ENCODE results near the gene SHISAL1.
"Not testable (repeated sequence)": the region's sequence is repeated elsewhere in the genome, so short reads cannot be mapped to it uniquely, and the experiment has no call there.

Gene SHISAL1

DNA sequence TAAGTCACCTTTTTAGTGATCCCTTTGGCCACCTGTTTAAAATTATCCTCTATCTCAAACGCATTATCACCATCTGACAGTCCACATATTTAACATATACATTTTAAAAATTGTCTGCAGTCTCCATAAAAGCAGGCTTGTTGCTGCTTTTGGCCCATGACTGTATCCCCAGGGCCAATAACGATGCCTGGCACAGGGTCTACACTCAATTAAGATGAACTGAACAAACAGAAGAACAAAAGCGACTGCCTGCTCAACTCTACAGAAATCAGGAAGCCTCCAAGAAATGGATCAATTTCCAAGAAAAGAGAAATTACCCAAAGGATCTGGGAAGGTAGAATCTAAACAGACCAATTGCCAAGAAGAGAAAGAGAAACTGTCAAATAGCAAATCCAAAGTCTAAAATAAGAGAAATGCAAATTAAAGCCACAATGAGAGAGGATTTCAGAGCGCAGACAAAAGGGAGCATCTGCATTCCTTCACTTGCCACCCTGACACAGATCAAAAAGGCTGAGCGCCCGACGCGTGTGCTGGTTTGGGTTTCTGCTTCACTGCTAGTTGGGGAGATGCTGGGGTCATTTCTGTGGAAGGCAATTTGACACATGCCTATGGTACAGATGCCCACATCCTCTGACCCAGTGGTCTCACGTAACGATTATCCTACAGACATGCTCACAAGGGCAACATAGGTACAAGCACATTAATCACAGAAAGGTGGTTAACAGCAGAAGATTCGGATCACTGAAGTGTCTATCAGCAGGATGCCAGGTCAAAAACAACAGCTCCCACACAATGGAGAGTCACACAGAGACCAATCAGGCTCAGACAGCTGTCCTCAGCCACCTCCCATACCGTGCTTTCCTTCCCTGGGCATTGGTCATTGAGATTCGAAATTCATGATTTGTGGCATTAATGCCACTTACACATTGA, 55.9 kb downstream of the SHISAL1 start:
- no peak for DNase-seq

DNA sequence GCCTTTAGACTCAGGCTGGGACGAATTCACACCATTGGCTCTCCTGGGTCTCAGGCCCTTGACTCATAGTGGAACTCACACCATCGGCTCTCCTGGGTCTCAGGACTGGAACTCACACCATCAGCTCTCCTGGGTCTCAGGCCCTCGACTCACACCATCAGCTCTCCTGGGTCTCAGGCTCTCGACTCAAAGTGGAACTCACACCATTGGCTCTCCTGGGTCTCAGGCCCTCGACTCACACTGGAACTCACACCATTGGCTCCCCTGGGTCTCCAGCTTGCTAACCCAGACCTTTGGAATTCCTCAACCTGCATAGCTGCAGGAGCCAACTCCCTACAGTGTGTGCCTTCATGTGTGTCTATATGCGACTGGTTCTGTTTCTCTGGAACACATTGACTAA, 56.7 kb downstream of the SHISAL1 start:
- no peak for DNase-seq

DNA sequence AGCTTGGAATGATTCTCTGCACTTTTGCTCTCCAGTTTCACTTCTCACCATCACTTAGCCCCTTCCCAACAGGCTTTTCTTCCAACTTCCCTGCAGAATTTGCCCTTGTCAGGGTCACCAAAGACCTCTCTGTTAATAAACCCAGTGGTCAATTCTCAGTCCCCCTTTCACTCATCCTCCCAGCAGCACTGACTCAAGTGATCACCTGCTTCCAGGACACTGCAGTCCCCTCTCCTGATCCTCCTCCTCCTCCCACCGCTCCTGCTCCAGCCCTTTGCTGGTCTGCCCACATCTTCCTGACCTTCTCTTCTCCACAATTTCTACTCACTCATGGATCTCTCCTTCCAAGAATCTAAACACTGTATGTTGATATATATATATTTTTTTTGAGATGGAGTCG, 57.9 kb downstream of the SHISAL1 start:
- DNase-seq, result no peak

DNA sequence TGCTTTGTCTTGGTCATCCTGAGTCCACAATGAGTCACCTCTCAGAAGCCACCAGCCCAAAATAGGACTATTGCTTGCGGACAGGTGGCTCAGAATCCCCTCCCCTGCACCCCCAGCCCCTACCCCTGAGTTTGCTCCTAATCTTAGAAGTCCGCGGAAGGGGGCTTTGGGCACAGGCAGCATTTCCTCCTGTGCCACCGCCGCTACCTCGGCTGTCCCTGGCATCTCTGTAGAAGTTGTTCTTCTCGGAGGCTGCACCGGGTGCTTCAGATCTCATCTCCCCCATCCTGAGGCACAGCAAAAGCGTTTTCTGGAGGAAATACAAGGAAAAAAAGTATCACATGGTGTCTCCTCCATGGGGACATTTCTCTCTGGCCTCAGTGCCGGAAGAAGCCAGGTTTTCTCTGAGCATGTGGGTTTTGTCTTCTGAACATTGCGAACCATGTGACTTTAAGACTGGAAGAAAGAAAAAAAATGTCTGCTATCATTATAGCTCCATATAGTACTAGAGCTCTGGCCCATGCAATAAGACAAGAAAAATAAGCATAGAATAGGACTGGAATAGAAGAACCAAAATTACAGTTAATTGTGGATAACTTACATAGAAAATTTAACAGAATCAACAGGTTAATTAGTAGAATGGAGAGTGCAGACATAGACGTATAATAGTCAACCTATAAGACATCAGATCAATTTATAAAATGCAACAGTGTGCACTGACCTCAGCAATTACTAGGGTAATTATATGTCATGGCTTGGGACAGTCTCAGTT, 63.2 kb downstream of the SHISAL1 start:
- DNase-seq, result no peak

DNA sequence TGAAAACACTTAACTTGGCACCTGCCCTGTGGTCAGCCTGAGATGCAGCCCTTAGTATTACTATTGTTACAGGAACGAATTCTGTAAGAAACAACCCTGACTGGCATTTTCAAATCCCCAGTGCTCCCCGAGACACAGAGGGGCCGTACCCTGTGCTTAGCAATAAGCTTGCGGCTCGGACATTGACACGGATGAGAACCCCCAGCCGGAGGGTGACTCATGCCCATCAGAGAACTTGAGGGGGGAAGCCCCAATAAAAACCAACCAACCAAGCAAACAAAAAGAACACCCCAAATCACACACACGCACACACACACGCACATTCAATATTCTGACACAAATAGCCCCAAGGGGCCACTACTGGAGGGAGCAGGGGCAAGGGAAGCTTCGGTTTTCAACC, 63.8 kb downstream of the SHISAL1 start:
- no peak for DNase-seq

DNA sequence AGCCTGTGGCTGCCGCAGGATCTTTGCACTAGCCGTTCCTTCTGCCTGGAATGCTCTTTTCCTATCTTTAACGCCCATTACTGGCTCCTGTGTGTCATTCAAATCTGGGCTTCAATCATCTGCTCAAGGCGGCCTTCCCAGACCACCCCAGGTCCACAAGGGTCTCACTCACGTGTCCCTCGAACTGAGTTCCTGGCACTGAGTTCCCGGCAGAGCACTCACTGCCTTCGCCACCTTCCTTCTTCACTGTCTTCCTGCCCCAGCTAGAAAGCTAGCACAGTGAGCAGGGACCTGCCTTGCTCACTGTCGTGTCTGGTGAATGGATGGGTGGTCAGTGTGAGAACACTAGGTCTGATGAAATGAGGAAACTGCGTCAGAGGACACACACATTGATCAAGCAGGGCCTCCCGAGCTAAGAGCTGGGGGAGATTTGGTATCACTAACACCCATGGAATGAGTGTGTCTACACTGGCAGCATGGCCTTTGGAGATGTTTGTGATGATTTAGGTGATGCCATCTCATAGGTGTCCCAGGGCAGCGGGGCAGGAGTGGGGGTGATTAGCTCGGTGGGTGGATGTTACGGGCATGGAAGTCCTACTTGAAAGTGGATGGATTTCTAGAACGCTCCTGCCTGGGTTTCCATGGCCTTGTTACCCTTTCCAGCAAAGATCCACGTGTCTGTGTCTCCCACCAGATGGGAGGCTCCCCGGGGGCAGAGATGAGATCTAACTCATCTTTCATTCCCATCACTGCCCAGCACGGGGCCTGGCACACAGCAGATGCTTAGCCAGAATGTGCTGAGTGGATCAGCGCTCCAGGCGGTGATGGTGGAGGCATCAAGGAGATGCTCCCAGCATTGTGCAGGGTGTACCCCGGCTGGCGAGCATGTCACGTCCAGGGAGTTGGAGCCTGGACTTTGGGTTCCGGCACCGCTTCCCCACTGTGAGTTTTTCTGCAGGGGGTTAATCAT, 64.5 kb downstream of the SHISAL1 start:
- no peak for DNase-seq

DNA sequence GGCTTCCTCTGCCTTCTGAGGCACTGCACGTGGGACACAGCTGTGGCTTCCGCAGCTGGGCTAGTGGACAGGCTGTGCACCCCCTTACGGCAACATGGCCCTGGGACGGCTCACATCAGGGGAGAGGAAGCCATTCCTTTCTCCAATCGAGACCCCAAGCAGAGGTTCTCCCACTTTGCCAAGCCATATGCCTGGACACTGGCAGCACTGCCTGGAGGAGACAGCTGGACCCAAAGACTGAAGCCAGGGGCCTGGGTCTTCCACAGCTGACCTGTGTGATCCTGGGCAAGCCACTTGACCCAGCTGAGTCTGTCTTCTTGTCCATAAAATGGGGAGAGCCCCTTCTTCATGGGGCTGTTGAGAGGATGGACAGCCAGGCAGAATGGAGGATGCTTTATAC, 65.4 kb downstream of the SHISAL1 start:
- DNase-seq, result no peak

DNA sequence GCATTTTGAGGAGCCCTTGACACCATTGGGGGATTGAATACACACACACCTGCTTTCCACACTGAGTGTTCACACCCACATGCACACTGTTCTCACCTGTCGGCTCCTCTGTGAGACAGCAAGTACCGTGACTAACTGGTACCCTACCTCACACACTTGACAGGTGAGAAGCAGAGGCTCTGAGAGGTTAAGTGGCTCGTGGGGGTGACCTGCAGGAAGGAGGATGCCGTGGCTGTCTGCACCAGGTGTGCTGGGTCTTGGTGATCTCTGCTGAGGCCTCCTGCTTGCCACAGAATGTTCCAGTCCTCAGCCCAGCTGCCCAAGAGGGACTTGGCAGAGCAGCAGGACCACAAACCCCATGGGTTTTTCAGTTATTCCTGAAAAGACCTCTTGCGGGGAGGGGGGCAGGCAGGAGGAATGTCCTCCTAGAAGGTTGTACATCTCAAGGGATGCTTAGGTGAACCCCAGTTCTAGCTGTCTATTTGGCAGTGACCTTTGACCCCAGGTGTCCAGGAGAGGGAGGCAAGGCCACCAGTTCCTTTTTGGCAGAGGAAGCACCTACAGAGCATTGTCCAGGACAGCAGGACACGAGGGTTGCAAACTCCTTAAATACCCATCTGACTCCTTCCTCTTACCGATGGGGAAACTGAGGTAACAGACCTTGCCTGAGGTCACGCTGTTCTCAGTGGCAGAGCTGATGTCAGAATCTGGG, 66.0 kb downstream of the SHISAL1 start:
- DNase-seq, result no peak

DNA sequence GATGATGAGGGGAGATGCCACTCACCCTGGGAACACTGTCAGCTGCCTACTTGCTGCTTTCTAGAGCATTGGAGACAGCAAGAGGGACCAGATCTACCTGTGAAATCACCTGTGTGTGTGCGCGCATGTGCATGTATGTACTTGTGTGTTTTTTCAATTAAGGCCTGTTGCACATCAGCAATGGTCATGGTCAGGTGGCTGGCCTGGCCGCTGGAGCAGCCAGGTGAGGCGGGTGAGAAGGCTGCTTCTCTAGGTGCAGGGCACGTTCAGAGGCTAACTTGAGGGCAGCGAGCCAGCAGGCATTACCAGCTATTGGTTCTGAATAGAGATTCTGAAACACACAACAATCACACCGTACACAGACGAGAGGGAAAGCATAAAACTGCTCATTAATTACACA, 66.9 kb downstream of the SHISAL1 start:
- DNase-seq, result no peak

DNA sequence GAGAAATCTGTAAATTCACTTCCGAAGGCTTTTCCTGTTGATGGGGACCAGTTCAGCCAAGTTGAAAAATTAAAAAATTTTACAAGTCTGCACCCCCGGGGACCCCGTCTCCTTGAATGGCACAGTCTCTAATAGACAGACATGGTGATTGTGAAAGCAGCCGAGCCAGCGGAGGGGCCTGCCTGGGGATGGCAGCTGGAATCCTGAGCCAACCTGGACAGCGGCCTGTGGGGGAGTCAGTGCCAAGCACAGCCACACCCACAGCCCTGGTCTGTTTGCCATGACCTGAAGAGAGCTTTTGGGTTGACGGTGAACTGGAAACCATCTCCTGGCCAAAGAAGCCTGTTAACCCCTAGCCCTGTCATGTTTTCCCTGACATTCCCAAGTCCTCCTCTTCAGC, 67.3 kb downstream of the SHISAL1 start:
- no peak for DNase-seq

DNA sequence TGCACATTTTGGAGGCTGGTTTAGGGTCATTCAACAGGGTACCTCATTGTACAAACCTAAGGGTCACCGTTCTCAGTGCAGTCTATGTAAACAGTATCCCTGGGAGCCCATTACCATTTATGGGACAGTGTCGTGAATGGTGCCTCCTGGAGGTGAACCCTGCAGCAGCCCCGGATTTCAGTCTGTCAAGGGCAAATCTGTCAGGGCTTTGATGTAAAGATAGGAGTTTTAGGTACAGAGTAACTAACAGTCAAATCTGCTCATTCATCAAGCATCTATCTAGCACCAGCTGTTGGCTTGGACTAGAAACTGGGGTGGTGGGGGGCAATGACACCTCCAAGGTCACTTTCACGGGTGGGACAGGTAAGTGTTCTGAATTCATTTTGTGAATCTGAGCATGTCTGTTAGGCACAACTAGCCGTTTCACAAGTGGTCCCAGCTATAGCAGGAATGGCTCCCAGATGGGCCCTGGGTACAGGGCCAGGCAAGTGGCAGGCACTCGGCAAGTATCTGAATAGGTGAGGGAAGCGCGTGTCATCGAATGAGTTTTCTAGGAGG, 68.4 kb downstream of the SHISAL1 start:
- DNase-seq, result no peak

DNA sequence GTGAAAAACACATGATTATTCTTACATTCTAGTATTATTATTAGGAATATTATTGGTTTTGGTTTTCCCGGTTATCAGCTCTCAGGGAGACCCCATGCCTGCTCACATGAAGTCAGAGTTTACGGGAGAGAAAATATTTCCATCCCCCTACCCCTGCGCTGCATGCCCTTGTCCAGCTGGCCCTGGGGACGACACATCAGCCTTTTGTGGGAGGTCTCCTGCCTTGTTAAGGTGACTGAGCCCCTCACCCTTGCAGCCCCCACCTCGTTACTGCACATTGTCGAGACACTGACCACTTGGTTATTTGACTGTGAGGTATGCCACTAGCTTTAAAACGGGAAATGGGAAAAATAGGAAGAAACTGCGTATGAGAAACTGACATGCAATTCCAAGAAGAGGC, 69.0 kb downstream of the SHISAL1 start:
- no peak for DNase-seq

DNA sequence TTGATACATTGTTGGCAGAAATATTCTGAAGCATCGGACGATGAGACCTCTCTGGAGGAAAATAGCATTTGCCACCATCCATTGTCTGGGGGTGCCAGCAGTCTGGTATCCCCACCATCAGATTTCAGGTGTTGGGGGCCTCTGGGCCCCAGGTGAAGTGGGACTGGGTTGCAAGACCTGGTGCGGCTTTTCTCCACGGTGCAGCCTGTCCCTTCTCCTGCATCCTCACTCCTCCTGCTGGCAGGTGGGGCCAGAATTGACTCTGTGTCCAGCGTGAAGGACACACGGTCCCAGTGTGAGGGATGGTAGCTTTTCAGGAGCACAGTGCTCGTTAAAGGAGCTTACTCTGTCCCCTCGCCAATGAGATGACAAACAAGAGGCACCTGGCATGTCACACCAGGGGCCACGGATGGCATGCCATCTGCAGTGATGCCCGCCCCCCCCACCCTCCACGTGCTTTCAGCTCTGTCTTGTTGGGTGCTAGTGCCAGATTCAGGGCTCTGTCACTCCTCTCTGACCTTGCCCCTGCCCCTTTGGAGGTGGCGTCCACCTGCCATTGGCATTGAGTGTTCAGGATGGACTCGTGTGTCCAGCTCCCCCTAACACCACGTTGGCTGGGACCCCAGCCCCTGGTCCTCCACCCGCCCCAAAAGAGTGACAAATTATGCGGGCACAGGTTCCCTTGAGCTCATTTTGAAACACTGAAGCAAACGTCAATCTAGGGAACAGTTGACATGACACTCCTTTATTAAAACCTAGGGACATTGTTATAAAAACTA, 69.6 kb downstream of the SHISAL1 start:
- DNase-seq, result no peak

DNA sequence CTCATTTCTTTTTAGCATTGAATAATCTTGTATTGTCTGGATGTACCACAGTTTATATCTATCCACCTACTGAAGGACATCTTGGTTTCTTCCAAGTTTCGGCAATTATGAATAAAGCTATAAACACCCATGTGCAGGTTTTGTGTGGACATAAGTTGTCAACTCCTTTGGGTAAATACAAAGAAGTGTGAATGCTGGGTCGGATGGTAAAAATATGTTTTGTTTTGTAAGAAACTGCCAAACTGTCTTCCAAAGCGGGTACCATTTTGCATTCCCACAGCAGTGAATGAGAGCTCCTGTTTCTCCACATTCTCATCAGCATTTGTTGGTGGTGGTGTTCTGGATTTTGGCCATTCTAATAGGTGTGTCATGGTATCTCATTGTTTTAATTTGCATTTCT, 71.6 kb downstream of the SHISAL1 start:
- DNase-seq, result not testable (repeated sequence)

DNA sequence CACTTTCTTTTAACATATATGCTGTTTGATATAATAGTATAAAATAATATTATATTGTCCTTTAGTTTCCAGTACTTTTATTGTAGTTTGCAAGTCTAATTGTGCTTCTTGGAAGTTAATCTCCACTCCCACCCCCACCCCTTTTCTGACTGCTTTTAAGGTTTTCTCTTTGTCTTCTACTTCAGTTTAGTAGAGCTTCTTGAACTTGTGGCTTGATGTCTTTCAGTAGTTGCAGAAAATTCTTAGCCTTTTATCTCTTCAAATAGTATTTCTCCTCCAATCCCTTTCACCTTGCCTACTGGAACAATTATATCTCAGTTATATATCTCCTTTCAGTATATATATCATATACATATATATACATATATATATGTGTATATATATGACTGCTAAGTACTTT, 75.5 kb downstream of the SHISAL1 start:
- no peak for DNase-seq

DNA sequence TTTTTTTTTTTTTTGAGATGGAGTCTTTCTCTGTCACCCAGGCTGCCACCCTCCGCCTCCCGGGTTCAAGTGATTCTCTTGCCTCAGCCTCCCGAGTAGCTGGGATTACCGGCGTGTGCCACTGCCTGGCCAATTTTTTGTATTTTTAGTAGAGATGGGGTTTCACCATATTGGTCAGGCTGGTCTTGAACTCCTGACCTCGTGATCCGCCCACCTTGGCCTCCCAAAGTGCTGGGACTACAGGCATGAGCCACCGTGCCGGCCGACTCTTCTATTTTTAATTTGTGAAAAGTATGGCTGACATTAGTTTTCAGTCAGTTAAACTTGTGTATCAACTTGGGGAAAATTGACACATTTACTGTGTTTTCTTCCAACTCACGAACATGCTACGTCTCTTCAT, 78.4 kb downstream of the SHISAL1 start:
- DNase-seq, result not testable (repeated sequence)

DNA sequence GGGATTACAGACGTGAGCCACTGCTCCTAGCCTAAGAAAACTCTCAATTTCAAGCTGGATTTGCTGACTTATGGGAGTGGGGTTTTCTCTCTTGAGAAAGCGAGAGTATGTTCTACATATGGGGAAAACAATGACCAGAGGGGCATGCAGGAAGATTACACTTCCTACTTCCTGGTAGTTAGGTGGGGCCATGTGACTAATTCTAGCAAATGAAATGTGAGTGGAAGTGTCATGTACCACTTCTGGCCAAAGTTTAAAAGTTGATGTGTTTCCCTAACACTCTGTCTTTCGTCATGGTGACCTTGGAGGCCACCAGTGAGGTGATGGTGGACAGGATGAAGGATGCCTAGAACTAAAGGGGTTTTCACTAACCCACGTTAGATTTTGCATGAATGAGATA, 81.5 kb downstream of the SHISAL1 start:
- no peak for DNase-seq

DNA sequence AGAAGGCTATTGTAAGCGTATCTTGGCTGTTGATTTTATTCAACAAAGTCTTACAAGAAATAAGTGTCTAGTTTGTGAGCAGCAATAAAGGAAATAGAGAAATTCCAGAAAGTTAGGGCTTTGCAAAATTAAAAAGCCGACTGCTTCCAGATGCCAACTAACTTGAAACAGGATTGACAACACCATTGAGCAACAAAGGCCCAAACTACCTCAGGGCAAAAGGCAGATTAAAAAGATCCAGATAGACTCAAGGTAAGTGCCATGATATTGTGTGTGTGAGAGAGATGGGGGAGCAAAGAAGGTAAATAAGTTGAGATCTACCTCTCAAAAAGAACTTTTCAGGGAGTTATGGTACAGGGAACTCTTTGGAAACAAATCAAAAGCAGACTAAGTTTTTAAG, 82.9 kb downstream of the SHISAL1 start:
- DNase-seq, result no peak

DNA sequence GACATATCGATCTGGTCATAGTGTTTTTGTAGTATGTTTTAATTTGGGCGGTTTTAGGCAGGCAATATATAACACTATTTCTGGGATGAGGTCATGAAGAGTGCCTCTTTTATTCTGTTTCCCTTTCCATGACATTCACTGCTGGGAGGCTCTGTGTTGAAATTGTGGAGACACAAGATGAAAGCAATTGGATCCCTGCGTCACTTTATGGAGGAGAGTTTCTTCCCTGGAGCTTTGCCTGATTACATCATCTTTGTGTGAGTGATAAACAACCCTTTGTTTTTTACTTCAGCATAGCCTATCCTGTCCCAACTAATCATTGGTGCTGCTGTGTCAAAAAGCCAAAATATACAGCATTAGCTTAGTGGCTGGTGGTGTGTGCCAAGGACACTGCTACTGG, 83.4 kb downstream of the SHISAL1 start:
- DNase-seq, result no peak

DNA sequence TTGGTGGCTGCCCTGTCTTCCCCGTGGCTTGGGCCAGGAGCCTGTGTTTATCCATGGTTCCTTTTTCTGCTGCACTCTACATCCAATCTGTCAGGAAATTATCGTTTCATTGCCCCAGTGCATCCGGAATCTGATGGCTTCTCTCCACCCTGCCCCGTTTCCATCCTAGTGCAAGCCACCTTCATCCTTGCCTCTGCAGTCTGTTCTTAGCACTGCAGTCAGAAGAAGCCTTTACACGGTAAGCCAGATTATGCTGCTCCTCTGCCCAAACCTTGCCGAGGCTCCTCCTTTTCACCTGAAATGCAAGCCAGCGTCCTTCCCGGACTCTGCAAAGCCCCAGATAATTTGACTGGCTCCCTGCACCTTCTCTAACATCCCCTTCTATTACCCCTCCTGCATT, 86.9 kb downstream of the SHISAL1 start:
- no peak for DNase-seq

DNA sequence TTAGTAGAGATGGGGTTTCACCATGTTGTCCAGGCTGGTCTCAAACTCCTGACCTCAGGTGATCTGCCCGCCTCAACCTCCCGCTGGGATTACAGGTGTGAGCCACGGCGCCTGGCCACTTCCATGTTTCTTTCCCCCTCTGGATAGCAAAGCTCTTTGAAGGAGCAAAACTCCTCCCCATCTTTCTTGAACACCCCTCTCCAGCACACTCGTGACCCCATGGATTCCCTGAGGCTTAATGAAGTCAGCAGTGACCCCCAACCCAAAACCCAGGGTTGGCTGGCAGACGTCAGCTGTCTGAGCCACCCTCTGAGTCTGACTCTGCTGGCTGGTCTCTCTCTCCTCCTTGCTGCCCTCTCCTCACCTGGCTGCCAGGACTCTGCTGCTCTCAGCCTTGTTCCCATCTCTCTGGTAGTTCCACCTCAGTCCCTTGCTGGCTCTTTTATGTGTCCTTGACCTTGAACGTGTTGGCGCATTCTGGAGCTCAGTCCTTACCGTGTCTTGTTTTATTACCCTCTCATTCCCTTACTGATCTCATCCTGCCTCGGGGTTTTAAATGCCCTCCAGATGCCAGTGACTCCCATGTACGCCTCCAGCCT, 87.6 kb downstream of the SHISAL1 start:
- no peak for DNase-seq

Data from COR-L47 (cell line).